Parathyroid adenoma (tissue), 2 donors: ENCODE measurements around the gene RNF141.

ENCODE experiments used
- H2AFZ ChIP-seq: fragments of 300-600 bp; sonication (generic); one replicate; pipeline ENCODE4 v1.7.0; 2017; ENCODE audit warnings: antibody characterized with exemption, mild to moderate bottlenecking
- H3K27ac ChIP-seq: fragments of 300-600 bp; sonication (generic); one replicate; pipeline ENCODE4 v1.7.0; 2017
- H3K27me3 ChIP-seq: fragments of 300-600 bp; sonication (generic); one replicate; pipeline ENCODE4 v1.7.0; 2017; ENCODE audit warnings: low read length; ENCODE audit not compliant: control insufficient read depth, insufficient read depth
- H3K36me3 ChIP-seq: fragments of 300-600 bp; sonication (generic); one replicate; pipeline ENCODE4 v1.7.0; 2017; ENCODE audit warnings: low read length; ENCODE audit not compliant: control insufficient read depth, insufficient read depth
- H3K4me1 ChIP-seq: fragments of 300-600 bp; sonication (generic); one replicate; pipeline ENCODE4 v1.7.0; 2017; ENCODE audit warnings: control low read depth
- H3K4me2 ChIP-seq: fragments of 300-600 bp; sonication (generic); one replicate; pipeline ENCODE4 v1.7.0; 2017; ENCODE audit warnings: low read length
- H3K4me3 ChIP-seq: fragments of 300-600 bp; sonication (generic); one replicate; pipeline ENCODE4 v1.7.0; 2017; ENCODE audit warnings: low read depth, low read length
- H3K79me2 ChIP-seq: fragments of 300-600 bp; sonication (generic); one replicate; pipeline ENCODE4 v1.7.0; 2017; ENCODE audit warnings: control low read depth
- H3K9ac ChIP-seq: fragments of 300-600 bp; sonication (generic); one replicate; pipeline ENCODE4 v1.7.0; 2017; ENCODE audit warnings: mild to moderate bottlenecking
- H3K9me3 ChIP-seq: fragments of 300-600 bp; sonication (generic); one replicate; pipeline ENCODE4 v1.7.0; 2017; ENCODE audit warnings: low read length; ENCODE audit not compliant: control insufficient read depth
- CTCF ChIP-seq: fragments of 300-600 bp; sonication (generic); IDR thresholded peaks from one replicate; pipeline ENCODE4 v1.7.0; 2017; ENCODE audit warnings: antibody characterized with exemption, mild to moderate bottlenecking
- donor health status: primary hyperparathyroidism.

RNF141 gene

DNA sequence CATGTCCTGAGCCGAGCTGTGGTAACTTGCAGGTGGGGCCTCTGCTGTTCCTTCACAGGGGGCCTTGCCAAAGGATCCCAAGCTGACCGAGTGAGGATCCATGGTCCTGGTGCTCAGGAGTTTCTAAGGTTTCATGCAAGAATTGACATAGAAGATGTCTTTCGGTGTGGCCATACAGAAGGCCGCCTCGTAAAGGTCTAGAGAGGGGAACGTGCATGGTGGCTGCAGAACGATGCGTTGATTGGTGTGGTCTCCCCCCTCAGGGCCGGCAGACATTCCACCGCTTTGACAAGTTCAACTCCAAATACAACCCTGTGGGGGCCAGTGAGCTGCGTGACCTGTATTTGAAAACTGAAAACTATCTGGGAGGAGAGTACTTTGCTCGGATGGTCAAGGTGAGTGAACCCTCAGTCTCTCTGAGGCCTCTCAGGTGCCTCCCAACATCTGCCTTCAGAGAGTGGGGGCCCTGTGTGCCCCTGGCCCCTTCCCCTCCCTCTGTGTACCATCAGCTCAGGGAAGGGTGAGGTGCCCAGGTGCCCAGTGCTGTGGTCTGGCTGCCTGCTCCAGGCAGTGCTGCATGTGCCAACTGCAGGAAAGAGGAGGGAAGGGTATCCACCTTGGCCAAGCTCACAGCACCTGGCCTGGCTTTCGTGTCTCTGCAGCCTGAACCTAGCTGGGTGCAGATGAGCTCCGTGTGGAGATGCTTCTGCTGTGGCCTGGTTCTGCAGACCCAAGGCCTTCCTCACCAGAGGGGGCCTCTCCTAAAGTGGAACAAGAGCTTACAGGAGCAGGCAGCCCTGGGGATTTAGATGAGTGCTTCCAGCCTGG is 46.1 kb downstream of the RNF141 start:
- Histone ChIP-seq H3K9me3 (no peaks in the 10 kb centered on the region), H3K27ac (no peak overlapping the region), H3K79me2 (peaks cover 2% of the 10 kb centered on the region)

DNA sequence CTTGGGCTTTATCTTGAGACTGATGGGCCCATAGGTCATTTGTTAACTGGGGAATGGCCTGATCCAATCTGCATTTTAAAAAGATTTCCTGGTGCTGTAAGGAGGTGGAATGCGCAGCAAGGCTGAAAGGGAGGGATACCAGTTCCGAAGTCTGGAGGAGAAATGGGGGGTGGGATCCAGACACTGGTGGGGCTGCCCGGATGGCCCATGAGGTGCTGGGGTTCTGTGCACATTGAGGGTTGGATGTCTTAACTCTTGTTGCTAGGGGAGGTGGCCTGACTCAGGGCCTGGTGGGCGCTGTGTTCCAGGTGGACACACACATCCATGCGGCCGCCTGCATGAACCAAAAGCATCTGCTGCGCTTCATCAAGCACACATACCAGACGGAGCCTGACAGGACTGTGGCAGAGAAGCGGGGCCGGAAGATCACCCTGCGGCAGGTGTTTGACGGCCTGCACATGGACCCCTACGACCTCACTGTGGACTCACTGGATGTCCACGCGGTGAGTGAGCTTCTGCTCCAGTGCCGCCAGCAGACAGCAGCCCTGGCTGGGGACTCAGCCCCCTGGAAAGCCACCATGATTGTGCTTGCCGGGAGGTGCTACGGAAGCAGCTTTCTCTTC is 47.8 kb downstream of the RNF141 start:
- TF ChIP-seq CTCF, result no peak
- H3K9me3 ChIP-seq, result no peaks in the 10 kb centered on the region
- no peak overlapping the region for H3K27ac ChIP-seq
- no peaks in the 10 kb centered on the region for H3K27me3 ChIP-seq
- no peak overlapping the region for H2AFZ ChIP-seq
- H3K4me2 ChIP-seq, result no peak overlapping the region
- peaks cover 28% of the 10 kb centered on the region for H3K4me1 ChIP-seq
- H3K79me2 ChIP-seq, result peaks cover 2% of the 10 kb centered on the region
- H3K4me3 ChIP-seq, result no peak overlapping the region
- H3K9ac ChIP-seq, result no peak overlapping the region
- no peaks in the 10 kb centered on the region for H3K36me3 ChIP-seq

More for the DNA sequence above, 46.1 kb downstream of the RNF141 start:
- H3K9ac ChIP-seq, result no peak overlapping the region
- no peak for TF ChIP-seq CTCF
- no peaks in the 10 kb centered on the region for H3K36me3 ChIP-seq
- H3K4me1 ChIP-seq, result peaks cover 17% of the 10 kb centered on the region
- H2AFZ ChIP-seq, result no peak overlapping the region
- no peak overlapping the region for H3K4me3 ChIP-seq
- H3K4me2 ChIP-seq, result no peak overlapping the region
- no peaks in the 10 kb centered on the region for H3K27me3 ChIP-seq

GRCh38 chr11:10492084-10492483 is 48.9 kb downstream of the RNF141 start:
- Histone ChIP-seq H3K4me1 (peaks cover 28% of the 10 kb centered on the region), H3K4me3 (no peak overlapping the region), H3K4me2 (no peak overlapping the region), H3K27ac (peak overlapping the region; percentile 88), H3K9me3 (no peaks in the 10 kb centered on the region), H3K27me3 (no peaks in the 10 kb centered on the region), H2AFZ (no peak overlapping the region), H3K36me3 (no peaks in the 10 kb centered on the region), H3K9ac (no peak overlapping the region), H3K79me2 (no peaks in the 10 kb centered on the region)
- no peak for TF ChIP-seq CTCF

GRCh38 chr11:10490398-10491241 is 50.4 kb downstream of the RNF141 start:
- Histone ChIP-seq H3K79me2 (no peaks in the 10 kb centered on the region), H3K9ac (no peak overlapping the region), H3K36me3 (no peaks in the 10 kb centered on the region), H3K9me3 (no peaks in the 10 kb centered on the region), H3K4me2 (no peak overlapping the region), H3K27ac (peak overlapping the region; percentile 88), H3K27me3 (no peaks in the 10 kb centered on the region), H3K4me3 (no peak overlapping the region), H3K4me1 (peaks cover 28% of the 10 kb centered on the region), H2AFZ (no peak overlapping the region)
- TF ChIP-seq CTCF, result no peak
